Lower leg skin (tissue), 4 donors: ENCODE data around the gene TNFRSF1A. TPM values are rescaled to one million over a fixed set of nuclear protein-coding genes. Genes with fewer than 3 reads are reported as not detected.
"Not testable (repeated sequence)": the region's sequence is repeated elsewhere in the genome, so short reads cannot be mapped to it uniquely, and the experiment has no call there.

Experiments used
- DNase-seq, 2 donors: peaks; one replicate each; pipeline ENCODE4 v3.0.0-alpha.2; 2019; ENCODE audit warnings: low spot score in 2 of 2
- H3K4me3 ChIP-seq: fragments of 200-600 bp; sonication (generic); 2 replicates; pipeline ENCODE4 v1.5.1; 2017; ENCODE audit warnings: mild to moderate bottlenecking, low read depth; ENCODE audit not compliant: poor library complexity, severe bottlenecking
- CTCF ChIP-seq, 3 donors: fragments of 450-650 bp; IDR thresholded peaks; one replicate each; pipeline ENCODE4 v1.5.1; 2016; ENCODE audit warnings: antibody characterized with exemption in 3 of 3, mild to moderate bottlenecking in 3 of 3, moderate library complexity in 2 of 3
- POLR2A ChIP-seq, 2 donors: fragments of 450-650 bp; IDR thresholded peaks; one replicate each; pipeline ENCODE4 v1.6.1; 2016 to 2017; ENCODE audit warnings: antibody characterized with exemption in 2 of 2, mild to moderate bottlenecking in 1 of 2, moderate library complexity in 1 of 2
- WGBS, 2 donors: methylation state at CpG; one replicate each; pipeline ENCODE4 v1.1.5; 2018; 5-methylcytosine and 5-hydroxymethylcytosine counted together
- intact Hi-C: fragments of 100-400 bp; cut with DNase I; formaldehyde crosslinking; loops from one replicate; pipeline ENCODE4 v1.15.0; 2023; ENCODE audit warnings: low total_unique reads
- total RNA-seq, 4 donors: library from RNA; depleted of rRNA; stranded (reverse); fragments of >200 nt; gene quantifications; one replicate each; pipeline ENCODE4 v1.1.0, GENCODE V29; 2016

The TNFRSF1A gene
- total RNA-seq, 4 donors from 2014 or later = 104 to 252 (median 186) TPM

DNA sequence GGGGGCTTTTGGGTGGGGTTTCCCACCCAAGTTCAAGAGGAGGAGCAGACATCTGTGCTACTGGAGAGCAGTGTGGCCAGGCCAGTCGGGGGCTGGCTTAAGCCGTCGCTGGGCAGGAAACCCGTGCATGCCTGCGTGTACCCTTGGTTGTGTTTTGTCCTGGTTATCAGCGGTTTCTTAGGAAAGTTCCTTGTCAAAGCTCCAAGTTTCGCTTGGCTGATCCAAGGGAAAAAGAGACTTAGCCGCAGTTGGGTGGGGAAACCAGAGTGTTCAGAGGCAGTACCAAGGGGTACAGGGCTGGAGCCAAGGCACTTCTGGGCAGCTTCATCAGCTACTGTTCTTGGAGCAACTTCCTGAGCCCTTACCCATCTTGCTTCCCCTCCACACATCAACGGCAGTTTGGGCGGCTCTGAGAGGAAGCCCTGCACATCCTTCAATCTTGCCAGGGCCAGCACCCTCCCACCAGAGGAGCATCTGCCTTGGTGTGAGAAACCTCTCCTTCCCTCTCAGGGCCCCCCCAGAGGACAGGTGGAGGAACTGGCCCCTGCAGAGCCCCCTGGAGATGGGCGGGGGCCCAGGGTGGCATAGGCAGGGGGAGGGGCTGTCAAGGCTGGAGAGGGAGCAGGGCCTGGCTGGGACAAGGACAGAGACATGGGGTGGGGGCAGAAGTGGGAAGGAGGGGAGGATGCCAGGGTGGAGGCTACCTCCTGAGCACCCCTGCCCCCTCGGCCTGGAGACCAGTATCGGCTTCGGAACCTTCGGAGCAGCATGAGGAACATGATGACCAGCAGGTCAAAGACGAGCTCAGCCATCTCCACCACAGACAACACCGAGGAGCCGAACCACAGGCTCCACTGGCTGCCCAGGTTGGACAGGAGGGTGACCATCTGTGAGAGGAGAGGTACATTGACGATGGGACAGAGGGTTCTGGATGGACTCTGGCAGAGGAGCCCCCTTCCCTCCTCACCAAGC lies 5.8 kb upstream of the TNFRSF1A start:
- WGBS, 2 donors = 40 to 48% methylated on average over 19 of the region's 19 CpGs
- intact Hi-C loops = no loop called here
- no peak overlapping the region for H3K4me3 ChIP-seq
- peak; percentile 79 to 90 for DNase-seq
- TF ChIP-seq CTCF (IDR thresholded peaks at IDR 0.05) (no peak), POLR2A (IDR thresholded peaks at IDR 0.05) (no peak)

DNA sequence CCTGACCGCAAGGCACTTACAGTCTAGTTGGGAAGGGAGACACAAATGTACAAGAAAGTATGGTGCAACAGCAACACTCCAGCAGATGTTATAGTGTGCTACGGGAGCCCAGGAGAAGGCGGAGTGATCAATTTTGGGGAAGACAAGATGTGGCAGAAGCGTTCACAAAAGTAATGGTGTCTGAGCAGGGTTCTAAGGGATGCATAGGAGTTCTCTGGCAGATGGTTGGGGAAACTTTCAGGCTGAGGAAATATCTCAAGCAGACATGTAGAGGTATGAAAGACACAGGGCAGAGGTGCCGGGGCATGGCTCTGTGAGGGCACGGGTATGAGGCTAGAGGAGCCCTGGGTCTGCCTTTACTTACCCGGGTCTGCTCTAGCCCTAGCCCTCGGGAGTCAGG lies 5.1 kb upstream of the TNFRSF1A start:
- no peak for TF ChIP-seq POLR2A (IDR thresholded peaks at IDR 0.05)
- no peak for DNase-seq
- no peak overlapping the region for H3K4me3 ChIP-seq
- intact Hi-C loops = no loop called here
- WGBS, 2 donors = 81 to 90% methylated on average over 8 of the region's 8 CpGs

- H3K4me3 ChIP-seq = no peak overlapping the region
- WGBS, 2 donors = 86 to 88% methylated on average over 5 of the region's 5 CpGs
- no peak for DNase-seq
- intact Hi-C loops = no loop called here
- no peak for TF ChIP-seq POLR2A (IDR thresholded peaks at IDR 0.05)
- no peak for TF ChIP-seq CTCF (IDR thresholded peaks at IDR 0.05)
Measured at GRCh38 chr12:6346235-6346832, 4.5 kb upstream of the TNFRSF1A start.

DNA sequence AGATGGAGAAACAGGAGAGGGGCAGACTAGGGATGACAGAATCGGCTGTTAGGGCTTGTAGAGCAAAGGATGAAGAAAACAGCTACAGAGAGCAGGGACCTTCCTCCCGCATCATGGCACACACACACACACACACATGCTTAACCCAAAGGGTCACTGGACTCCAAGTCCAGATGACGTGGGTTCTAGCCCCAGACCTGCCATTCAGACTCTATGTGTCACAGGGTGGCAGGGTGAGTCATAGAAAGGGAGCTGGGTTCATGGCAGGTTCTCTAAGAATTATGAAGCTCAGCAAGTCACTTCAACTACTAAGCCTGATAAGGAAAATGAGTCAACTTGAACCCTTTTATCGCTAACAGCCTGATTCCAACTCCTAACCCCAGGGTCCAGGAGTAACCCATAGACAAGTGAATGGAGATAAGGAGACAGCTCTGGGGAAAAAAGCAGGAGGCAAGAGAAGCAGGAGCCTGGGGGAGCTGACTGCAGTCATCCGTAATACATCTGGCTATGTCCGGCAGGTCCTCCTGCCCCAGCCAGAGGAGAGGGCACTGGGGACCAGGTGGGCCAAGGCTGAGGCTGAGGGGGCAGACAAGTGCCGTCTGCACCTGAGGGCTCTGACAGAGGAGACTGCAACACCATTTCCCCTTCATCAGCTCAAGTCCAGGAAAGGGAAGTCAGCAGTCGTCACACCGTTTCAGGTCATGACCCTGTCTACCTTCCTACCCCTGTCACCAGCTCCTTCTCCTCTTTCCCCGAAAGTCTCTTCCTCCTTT lies 3.6 kb upstream of the TNFRSF1A start:
- 62% methylated on average over 10 of the region's 10 CpGs for WGBS, 2 donors
- no peak for DNase-seq
- H3K4me3 ChIP-seq = no peak overlapping the region
- intact Hi-C loops = no loop called here
- TF ChIP-seq POLR2A (IDR thresholded peaks at IDR 0.05) (no peak), CTCF (IDR thresholded peaks at IDR 0.05) (no peak)

DNA sequence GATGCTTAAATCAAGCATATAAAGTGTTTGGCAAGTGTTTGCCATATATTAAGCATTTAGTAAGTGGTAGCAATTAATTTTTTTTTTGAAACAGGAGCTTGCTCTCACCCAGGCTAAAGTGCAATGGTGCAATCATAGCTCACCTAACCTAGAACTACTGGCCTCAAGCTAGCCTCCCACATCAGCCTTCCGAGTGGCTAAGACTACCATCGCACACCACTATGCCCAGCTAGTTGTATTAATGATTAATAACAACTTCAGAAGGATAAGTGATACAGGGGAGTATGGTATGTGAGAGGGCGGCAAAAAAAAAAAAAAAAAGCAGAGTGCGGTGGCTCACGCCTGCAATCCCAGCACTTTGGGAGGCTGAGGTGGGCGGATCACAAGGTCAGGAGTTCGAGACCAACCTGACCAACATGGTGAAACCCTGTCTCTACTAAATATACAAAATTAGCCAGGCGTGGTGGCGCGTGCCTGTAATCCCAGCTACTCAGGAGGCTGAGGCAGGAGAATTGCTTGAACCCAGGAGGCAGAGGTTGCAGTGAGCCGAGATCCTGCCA lies 2.3 kb upstream of the TNFRSF1A start:
- 94 to 96% methylated on average over 11 of the region's 11 CpGs for WGBS, 2 donors
- DNase-seq, H3K4me3 ChIP-seq, intact Hi-C loops: not testable (repeated sequence)

DNA sequence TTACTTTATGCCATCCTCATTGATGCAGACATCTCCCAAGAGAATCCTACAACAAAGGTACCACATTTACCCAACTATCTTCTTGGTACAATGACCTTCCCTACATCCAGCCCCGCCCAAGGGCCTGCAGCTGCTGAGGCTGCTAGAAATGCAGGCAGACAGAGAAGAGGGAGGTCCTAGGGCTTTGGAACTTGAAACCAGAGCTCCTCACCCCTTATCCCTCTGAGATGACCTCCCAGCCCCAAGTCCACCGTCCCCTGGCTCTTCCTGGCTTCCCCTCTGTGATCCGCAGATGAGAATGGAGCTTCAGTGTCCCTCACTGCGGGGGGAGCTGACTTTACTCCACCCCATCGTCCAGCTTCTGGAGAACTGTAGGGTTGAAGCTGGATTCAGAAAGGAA lies 1.6 kb upstream of the TNFRSF1A start:
- intact Hi-C loops = no loop called here
- WGBS, 2 donors = 52 to 65% methylated on average over 5 of the region's 5 CpGs
- no peak for TF ChIP-seq CTCF (IDR thresholded peaks at IDR 0.05)
- TF ChIP-seq POLR2A (IDR thresholded peaks at IDR 0.05) = no peak

More for the DNA sequence above, 1.6 kb upstream of the TNFRSF1A start:
- DNase-seq = no peak
- H3K4me3 ChIP-seq = no peak overlapping the region
